ENCODE results near the gene SMIM36. TPM values are rescaled to one million over a fixed set of nuclear protein-coding genes. Genes with fewer than 3 reads are reported as not detected.
"Not testable (repeated sequence)": the region's sequence is repeated elsewhere in the genome, so short reads cannot be mapped to it uniquely, and the experiment has no call there.

Gene SMIM36
- total RNA-seq, 1 donor from 2014 or later: not detected

DNA sequence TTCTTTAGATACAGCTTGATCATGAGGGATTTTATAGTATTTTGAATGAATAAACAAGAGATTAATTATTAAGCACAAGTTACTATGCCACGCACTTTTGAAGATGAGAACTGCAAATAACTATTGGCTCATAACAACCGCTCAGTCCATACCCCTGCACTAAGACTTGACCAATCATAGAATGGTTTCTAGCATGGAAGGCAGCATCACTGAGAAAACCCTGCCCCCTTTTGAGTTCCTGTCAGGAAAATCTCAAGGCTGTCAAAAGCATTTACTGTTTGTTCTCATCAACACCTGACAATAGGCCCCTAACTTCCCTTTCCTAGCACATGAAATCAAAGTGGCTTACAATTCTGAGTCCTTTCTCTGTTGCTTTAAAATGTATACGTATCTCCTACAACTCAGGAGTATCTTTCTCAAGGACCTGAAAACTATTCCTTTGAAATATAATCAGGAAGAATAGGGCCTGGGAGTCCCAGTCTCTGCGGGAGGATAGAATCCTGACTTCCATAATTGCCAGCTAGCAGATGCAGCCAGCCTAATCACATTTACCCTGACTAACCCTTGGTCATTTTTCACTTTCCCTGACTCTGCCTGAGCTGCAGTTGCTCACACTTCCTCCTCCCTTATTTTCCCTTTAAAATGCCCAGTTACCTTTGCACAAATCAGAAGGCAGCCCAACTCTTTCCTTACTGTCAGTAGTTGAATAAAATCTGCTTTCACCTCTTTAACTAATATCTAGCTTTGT lies 80.5 kb downstream of the SMIM36 start:
- peaks cover 9% of the 10 kb centered on the region for H3K4me1 Mint-ChIP-seq
- H3K4me3 Mint-ChIP-seq: no peak overlapping the region

DNA sequence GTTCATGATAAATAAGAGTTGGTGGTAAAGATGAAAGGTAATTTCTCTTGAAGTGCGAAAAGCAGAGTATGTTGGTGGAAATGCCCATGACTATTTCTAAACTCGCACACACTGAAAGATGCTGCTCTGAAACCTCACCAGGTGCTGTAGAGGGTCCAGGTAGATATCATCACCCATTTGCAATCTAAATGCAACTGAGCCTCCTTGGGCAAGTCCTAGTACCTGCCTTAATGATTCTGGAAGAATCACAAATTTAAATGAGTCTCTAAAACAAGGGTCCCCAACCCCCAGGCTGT lies 83.7 kb downstream of the SMIM36 start:
- Mint-ChIP-seq H3K36me3 (ENCODE audit: low read depth) (no peaks in the 10 kb centered on the region), H3K4me1 (peaks cover 9% of the 10 kb centered on the region), H3K9me3 (no peaks in the 10 kb centered on the region), H3K4me3 (no peak overlapping the region), H3K27me3 (ENCODE audit: low read depth) (peaks cover 31% of the 10 kb centered on the region), H3K27ac (ENCODE audit: unreplicated experiment) (no peak overlapping the region)
- TF ChIP-seq, protein P1, sequence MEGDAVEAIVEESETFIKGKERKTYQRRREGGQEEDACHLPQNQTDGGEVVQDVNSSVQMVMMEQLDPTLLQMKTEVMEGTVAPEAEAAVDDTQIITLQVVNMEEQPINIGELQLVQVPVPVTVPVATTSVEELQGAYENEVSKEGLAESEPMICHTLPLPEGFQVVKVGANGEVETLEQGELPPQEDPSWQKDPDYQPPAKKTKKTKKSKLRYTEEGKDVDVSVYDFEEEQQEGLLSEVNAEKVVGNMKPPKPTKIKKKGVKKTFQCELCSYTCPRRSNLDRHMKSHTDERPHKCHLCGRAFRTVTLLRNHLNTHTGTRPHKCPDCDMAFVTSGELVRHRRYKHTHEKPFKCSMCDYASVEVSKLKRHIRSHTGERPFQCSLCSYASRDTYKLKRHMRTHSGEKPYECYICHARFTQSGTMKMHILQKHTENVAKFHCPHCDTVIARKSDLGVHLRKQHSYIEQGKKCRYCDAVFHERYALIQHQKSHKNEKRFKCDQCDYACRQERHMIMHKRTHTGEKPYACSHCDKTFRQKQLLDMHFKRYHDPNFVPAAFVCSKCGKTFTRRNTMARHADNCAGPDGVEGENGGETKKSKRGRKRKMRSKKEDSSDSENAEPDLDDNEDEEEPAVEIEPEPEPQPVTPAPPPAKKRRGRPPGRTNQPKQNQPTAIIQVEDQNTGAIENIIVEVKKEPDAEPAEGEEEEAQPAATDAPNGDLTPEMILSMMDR (conservative IDR thresholded peaks at IDR 0.05): no peak
- no peak for DNase-seq (ENCODE audit: low read depth, low spot score)

More for the DNA sequence above, 80.5 kb downstream of the SMIM36 start:
- Mint-ChIP-seq H3K36me3 (ENCODE audit: low read depth) (no peaks in the 10 kb centered on the region), H3K9me3 (peaks cover 3% of the 10 kb centered on the region), H3K27ac (ENCODE audit: unreplicated experiment) (no peak overlapping the region), H3K27me3 (ENCODE audit: low read depth) (peaks cover 7% of the 10 kb centered on the region)
- TF ChIP-seq, protein P1 (conservative IDR thresholded peaks at IDR 0.05): no peak
- DNase-seq (ENCODE audit: low read depth, low spot score): no peak

DNA sequence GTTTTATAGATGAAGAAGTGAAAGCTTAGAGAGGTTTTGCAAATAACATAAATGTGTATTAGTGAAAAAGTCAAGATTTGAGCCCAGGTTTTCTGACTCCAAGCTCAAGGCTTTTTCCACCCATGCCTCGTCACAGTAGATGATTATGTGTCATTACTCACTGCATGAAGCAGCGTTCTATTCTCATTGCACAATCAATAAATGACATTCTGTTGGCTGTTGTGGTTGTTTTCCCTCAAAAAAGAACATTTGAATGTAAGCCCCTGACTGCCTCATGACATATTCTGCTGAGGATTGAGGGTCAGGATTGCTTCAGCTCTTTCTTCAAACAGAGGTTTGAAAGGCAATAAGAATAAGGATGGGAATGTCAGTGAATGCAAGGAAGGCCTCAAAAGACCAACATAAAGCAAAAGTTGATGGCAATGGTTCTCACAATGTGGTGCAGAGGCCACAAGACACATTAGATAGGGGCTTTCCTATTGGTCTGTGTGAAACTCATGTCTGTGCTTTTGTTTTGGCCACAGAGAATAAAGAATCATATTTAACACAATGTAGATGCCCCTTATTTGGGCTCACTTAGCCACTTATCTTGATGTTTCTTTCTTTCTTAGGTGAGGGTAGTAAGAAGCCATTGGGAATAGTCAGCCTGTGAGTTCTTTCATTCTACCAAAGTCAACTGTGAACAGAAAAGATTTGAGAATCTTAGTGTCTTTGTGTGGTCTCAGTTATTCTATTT lies 84.2 kb downstream of the SMIM36 start:
- TF ChIP-seq, protein P1 (conservative IDR thresholded peaks at IDR 0.05): no peak
- Mint-ChIP-seq H3K4me3 (no peak overlapping the region), H3K27ac (ENCODE audit: unreplicated experiment) (no peak overlapping the region), H3K4me1 (peaks cover 12% of the 10 kb centered on the region), H3K9me3 (no peaks in the 10 kb centered on the region), H3K27me3 (ENCODE audit: low read depth) (peaks cover 34% of the 10 kb centered on the region), H3K36me3 (ENCODE audit: low read depth) (no peaks in the 10 kb centered on the region)
- no peak for DNase-seq (ENCODE audit: low read depth, low spot score)

DNA sequence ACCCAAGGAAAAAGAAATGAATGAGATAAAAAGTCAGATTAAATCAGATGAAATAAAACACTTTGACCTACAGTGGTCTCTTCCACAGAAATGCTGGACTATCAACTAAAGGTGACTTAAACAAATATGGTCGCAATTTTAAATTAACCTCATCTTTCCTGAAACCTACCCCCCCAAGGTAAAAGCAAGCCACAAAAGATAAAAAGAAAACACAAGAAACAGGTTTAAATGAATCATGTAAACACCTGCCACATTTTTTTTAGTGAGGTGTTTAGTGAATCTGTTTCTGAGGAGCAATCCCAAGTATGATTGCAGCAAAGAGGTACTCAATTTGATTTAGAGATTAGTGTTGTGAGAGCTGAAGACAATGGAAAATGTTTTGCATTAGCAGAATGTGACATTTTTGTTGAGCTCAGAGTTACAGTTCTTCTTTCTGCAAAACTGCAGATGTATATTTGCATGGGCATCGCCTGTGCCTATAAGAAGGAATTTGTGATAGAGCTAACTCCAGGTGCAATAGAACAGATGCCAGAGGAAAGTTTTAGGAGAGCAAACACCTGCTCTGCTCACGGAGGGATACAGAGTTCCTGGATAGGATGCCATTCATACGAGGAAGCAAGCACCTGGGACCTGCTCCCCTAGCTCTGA lies 86.2 kb downstream of the SMIM36 start:
- DNase-seq (ENCODE audit: low read depth, low spot score): no peak
- no peak overlapping the region for H3K4me3 Mint-ChIP-seq
- H3K27ac Mint-ChIP-seq (ENCODE audit: unreplicated experiment): no peak overlapping the region
- H3K27me3 Mint-ChIP-seq (ENCODE audit: low read depth): peaks cover 34% of the 10 kb centered on the region
- H3K9me3 Mint-ChIP-seq: no peaks in the 10 kb centered on the region
- H3K36me3 Mint-ChIP-seq (ENCODE audit: low read depth): no peaks in the 10 kb centered on the region
- TF ChIP-seq, protein P1 (conservative IDR thresholded peaks at IDR 0.05): no peak
- H3K4me1 Mint-ChIP-seq: peaks cover 10% of the 10 kb centered on the region

DNA sequence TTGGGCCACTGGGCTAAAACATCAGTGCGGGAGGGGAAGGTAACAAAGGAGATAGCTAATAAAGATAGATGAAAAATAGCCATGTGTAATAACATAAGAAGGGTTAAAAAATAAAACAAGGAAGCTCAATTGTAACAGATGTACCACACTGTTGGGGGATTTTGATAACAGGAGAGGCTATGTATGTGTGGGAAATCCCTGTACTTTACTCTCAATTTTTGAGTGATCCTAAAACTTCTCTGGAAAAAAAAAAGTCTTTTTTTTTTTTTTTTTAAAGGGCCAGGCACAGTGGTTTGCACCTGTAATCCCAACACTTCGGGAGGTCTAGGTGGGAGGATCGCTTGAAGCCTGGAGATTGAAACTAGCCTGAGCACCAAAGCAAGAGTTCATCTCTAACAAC lies 87.7 kb downstream of the SMIM36 start:
- peak overlapping the region; percentile 87 for H3K4me3 Mint-ChIP-seq
- TF ChIP-seq, protein P1 (conservative IDR thresholded peaks at IDR 0.05): no peak
- H3K27ac Mint-ChIP-seq (ENCODE audit: unreplicated experiment): no peak overlapping the region
- peaks cover 34% of the 10 kb centered on the region for H3K27me3 Mint-ChIP-seq (ENCODE audit: low read depth)
- peaks cover 11% of the 10 kb centered on the region for H3K36me3 Mint-ChIP-seq (ENCODE audit: low read depth)
- peaks cover 18% of the 10 kb centered on the region for H3K4me1 Mint-ChIP-seq
- DNase-seq (ENCODE audit: low read depth, low spot score): no peak
- peaks cover 3% of the 10 kb centered on the region for H3K9me3 Mint-ChIP-seq

DNA sequence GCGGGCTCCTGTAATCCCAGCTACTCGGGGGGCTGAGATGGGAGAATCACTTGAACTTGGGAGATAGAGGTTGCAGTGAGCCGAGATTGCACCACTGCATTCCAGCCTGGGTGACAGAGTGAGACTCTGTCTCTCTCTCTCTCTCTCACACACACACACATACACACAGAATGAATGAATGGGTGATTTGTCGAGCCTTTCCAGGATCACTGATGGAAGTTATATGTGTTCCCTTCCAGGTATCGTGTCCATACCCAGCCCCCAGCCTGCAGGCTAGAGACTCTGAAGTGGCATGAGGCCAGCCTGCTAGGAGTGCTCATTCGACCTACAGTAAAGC lies 88.5 kb downstream of the SMIM36 start:
- peaks cover 18% of the 10 kb centered on the region for H3K4me1 Mint-ChIP-seq
- not testable (repeated sequence) for H3K27ac Mint-ChIP-seq (ENCODE audit: unreplicated experiment); DNase-seq (ENCODE audit: low read depth, low spot score); H3K9me3 Mint-ChIP-seq
- peak overlapping the region; percentile 87 for H3K4me3 Mint-ChIP-seq
- peaks cover 14% of the 10 kb centered on the region for H3K36me3 Mint-ChIP-seq (ENCODE audit: low read depth)
- H3K27me3 Mint-ChIP-seq (ENCODE audit: low read depth): peaks cover 34% of the 10 kb centered on the region
